ENCODE results near the gene EBF3.

DNA sequence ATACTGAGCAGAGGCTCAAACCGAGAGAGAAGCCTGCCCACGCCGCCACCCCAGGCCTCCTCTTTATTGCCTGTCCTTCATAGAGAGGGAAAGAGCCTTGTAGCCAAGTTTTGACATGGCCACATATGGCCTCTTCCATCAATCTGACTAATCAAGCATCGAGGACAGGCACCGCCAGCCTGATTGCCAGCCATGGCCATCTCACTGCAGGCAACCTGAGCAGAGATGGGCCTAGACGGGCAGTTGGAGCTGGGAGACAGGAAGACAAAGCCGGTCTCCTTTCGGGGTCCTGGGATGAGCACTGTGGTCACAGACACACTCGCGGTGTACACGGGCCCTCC, 67.2 kb downstream of the EBF3 start:
- no peak for TF ChIP-seq ZNF274 (IDR thresholded peaks at IDR 0.05; ENCODE audit: low read depth, low read length)
- TF ChIP-seq YY1 (IDR thresholded peaks at IDR 0.05; ENCODE audit: insufficient read depth, insufficient read length): no peak
